ENCODE results near the gene CAMK2D.

GRCh38 chr4:113694008-113694407 lies 67.5 kb downstream of the CAMK2D start:
- TF ChIP-seq CTCF (conservative IDR thresholded peaks at IDR 0.05; ENCODE audit: low read depth, low read length): no peak
- TF ChIP-seq EZH2phosphoT487 (IDR thresholded peaks at IDR 0.05; ENCODE audit: borderline replicate concordance, low read length): no peak
